ENCODE results near the gene CACNA1I. TPM values are rescaled to one million over a fixed set of nuclear protein-coding genes. Genes with fewer than 3 reads are reported as not detected.

CACNA1I gene
- polyA plus RNA-seq, 3 donors, result 0.04 TPM; not detected in 2

DNA sequence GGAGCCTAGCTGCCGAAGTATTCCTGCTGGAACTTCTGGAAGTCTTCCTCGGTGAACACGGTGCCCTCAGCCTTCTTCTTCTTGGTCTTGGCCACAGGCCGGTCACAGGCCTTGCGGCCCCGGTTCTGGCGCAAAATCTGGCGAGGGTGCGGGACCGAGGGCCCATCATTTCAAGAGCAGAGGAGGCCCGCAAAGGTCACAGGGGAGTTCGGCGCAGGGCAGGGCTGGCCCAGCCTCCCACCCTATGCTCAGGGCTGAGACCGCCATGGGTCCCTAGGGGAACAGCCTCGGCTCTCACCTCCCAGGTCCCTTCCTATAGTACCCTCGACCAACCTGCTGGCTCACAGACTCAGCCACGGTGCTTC, 41.1 kb upstream of the CACNA1I start:
- intact Hi-C loops (cut with micrococcal nuclease), result loop anchor here (5.0 to 10.0 kb wide), 3 partner anchors 37 to 775 kb away; partner anchors contain the start of gene SUN2 (in 1 of the 2)
- Histone ChIP-seq H3K79me2 (ENCODE audit: insufficient read depth, low read length) (peaks cover 63% of the 10 kb centered on the region), H4K20me1 (ENCODE audit: insufficient read depth, low read length) (peaks cover 72% of the 10 kb centered on the region), H3K36me3 (replicated peaks in 1 of 2; ENCODE audit: control insufficient read depth in 1 of 2, insufficient read depth in 2 of 2, low read length in 2 of 2) (peaks cover 24 to 44% of the 10 kb centered on the region in 2 donors), H3K4me1 (ENCODE audit: control insufficient read depth in 1 of 2, insufficient read depth in 2 of 2, low read length in 2 of 2) (peaks cover 68 to 84% of the 10 kb centered on the region in 2 donors), H3K27ac (ENCODE audit: low read depth in 1 of 2, low read length in 2 of 2) (peak overlapping the region; percentile 14 to 21), H3K4me3 (replicated peaks in 1 of 3; ENCODE audit: low read depth in 2 of 3, low read length in 3 of 3) (peak overlapping the region in 1 of 3 experiments; percentile 81), H3K4me2 (replicated peaks; ENCODE audit: extremely low read depth, low read length, poor library complexity, severe bottlenecking) (peak overlapping the region; percentile 45), H3K9ac (ENCODE audit: insufficient read depth, low read length, poor library complexity, severe bottlenecking) (no peak overlapping the region), H3K9me3 (replicated peaks in 1 of 2; ENCODE audit: control insufficient read depth in 1 of 2, insufficient read depth in 1 of 2, low read length in 2 of 2) (no peaks in the 10 kb centered on the region), H3K27me3 (ENCODE audit: control insufficient read depth in 2 of 2, insufficient read depth in 2 of 2, low read length in 2 of 2) (no peaks in the 10 kb centered on the region), H2AFZ (ENCODE audit: insufficient read depth, low read depth, low read length, poor library complexity, severe bottlenecking) (no peak overlapping the region)
- peak; percentile 67 for TF ChIP-seq CTCF (IDR thresholded peaks at IDR 0.05)
- 75% methylated on average over 17 of the region's 17 CpGs for WGBS (ENCODE audit: insufficient coverage)
- peaks cover 74% of the 10 kb centered on the region for H3K4me1 Mint-ChIP-seq
- peaks cover 0 to 3% (median 1%) of the 10 kb centered on the region in 3 donors for H3K27me3 Mint-ChIP-seq (ENCODE audit: low read depth in 3 of 3)
- H3K9me3 Mint-ChIP-seq, result no peaks in the 10 kb centered on the region
- H3K27ac Mint-ChIP-seq, result peak overlapping the region in 5 of 7 donors; percentile 73 to 91 (median 73)
- peaks cover 29 to 58% of the 10 kb centered on the region in 2 donors for H3K36me3 Mint-ChIP-seq
- H3K4me3 Mint-ChIP-seq, result no peak overlapping the region
- no peak for DNase-seq

DNA sequence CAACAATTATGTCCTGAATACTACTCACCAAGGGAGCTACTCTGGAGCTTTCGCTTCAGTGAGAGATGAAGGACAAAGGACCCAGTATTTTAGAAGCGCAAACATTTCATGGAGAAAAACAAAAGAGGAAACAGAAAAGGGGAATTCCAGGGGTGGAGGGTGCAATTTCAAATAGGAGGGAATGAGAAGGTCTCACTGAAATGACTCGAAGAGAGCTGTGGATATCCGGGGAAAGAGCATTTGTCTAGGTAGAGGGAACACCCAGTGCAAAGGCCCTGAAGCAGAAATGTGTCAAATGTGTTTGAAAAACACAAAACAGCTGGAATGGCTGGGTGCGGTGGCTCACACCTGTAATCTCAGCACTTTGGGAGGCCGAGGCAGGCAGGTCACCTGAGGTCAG, 40.4 kb upstream of the CACNA1I start:
- Mint-ChIP-seq H3K4me1 (peaks cover 70% of the 10 kb centered on the region), H3K9me3 (no peaks in the 10 kb centered on the region)

More for the DNA sequence above, 40.4 kb upstream of the CACNA1I start:
- H3K27ac Mint-ChIP-seq, result peak overlapping the region; percentile 73 to 91 (median 88)
- Histone ChIP-seq H3K4me1 (ENCODE audit: control insufficient read depth in 1 of 2, insufficient read depth in 2 of 2, low read length in 2 of 2) (peaks cover 67 to 84% of the 10 kb centered on the region in 2 donors), H4K20me1 (ENCODE audit: insufficient read depth, low read length) (peaks cover 65% of the 10 kb centered on the region), H3K36me3 (replicated peaks in 1 of 2; ENCODE audit: control insufficient read depth in 1 of 2, insufficient read depth in 2 of 2, low read length in 2 of 2) (peaks cover 19 to 37% of the 10 kb centered on the region in 2 donors), H3K4me2 (replicated peaks; ENCODE audit: extremely low read depth, low read length, poor library complexity, severe bottlenecking) (peak overlapping the region; percentile 45), H3K9ac (ENCODE audit: insufficient read depth, low read length, poor library complexity, severe bottlenecking) (no peak overlapping the region), H3K9me3 (replicated peaks in 1 of 2; ENCODE audit: control insufficient read depth in 1 of 2, insufficient read depth in 1 of 2, low read length in 2 of 2) (no peaks in the 10 kb centered on the region), H3K27me3 (ENCODE audit: control insufficient read depth in 2 of 2, insufficient read depth in 2 of 2, low read length in 2 of 2) (no peaks in the 10 kb centered on the region), H2AFZ (ENCODE audit: insufficient read depth, low read depth, low read length, poor library complexity, severe bottlenecking) (no peak overlapping the region), H3K27ac (ENCODE audit: low read depth in 1 of 2, low read length in 2 of 2) (peak overlapping the region in 1 of 2 donors; percentile 14), H3K79me2 (ENCODE audit: insufficient read depth, low read length) (peaks cover 57% of the 10 kb centered on the region), H3K4me3 (replicated peaks in 1 of 3; ENCODE audit: low read depth in 2 of 3, low read length in 3 of 3) (peak overlapping the region in 1 of 3 experiments; percentile 81)
- no peak for TF ChIP-seq CTCF (IDR thresholded peaks at IDR 0.05)
- 85% methylated on average over 5 of the region's 6 CpGs for WGBS (ENCODE audit: insufficient coverage)
- H3K27me3 Mint-ChIP-seq (ENCODE audit: low read depth in 3 of 3), result peaks cover 0 to 3% (median 2%) of the 10 kb centered on the region in 3 donors
- peak overlapping the region; percentile 33 to 53 for H3K4me3 Mint-ChIP-seq
- peak in 1 of 3 donors; percentile 48 for DNase-seq
- intact Hi-C loops (cut with micrococcal nuclease), result loop anchor here (5.0 to 10.0 kb wide), 4 partner anchors 38 to 1105 kb away; partner anchors contain the start of genes MRTFA (in 1 of the 2) and RPL3 (in 1 of the 2)
- H3K36me3 Mint-ChIP-seq, result peaks cover 26 to 52% of the 10 kb centered on the region in 2 donors
